CD4-positive, alpha-beta T cell (primary cell): ENCODE measurements around the gene SLAMF9. TPM values are rescaled to one million over a fixed set of nuclear protein-coding genes. Genes with fewer than 3 reads are reported as not detected.

Experiments used
- ATAC-seq: fragments of 200-7000 bp; cut with Tn5 transposase; one replicate; pipeline ENCODE4 v1.10.0; 2022; ENCODE audit warnings: mild to moderate bottlenecking; ENCODE audit not compliant: poor library complexity
- CTCF ChIA-PET: fragments of 350-600 bp; sonication (Branson Sonifier 250); formaldehyde crosslinking; loops from one replicate; lab custom pipeline; 2021; ENCODE audit warnings: antibody characterized with exemption, inconsistent platforms; lab: Charles Lee
- POLR2A ChIA-PET: fragments of 350-600 bp; sonication (Branson Sonifier 250); formaldehyde crosslinking; loops from one replicate; lab custom pipeline; 2021; ENCODE audit warnings: antibody characterized with exemption, inconsistent platforms; lab: Charles Lee
- DNase-seq, 14 experiments: peaks; one replicate each; pipeline ENCODE4 v3.0.0-alpha.2; 2013 to 2020; ENCODE audit warnings: mixed read lengths in 2 of 14
- H3K27ac ChIP-seq, 2 donors: one replicate each; pipeline versions ENCODE4 v1.5.1 to v1.7.0; 2013; ENCODE audit warnings: low read length in 2 of 2, low read depth in 1 of 2, mild to moderate bottlenecking in 1 of 2
- H3K27me3 ChIP-seq, 2 experiments: 1 replicate in 1 of 2; 2 replicates in 1 of 2; pipeline versions ENCODE4 v1.6.1 to v1.7.0; 2013; ENCODE audit warnings: low read length in 2 of 2, control low read depth in 1 of 2, mild to moderate bottlenecking in 1 of 2, moderate library complexity in 1 of 2; ENCODE audit not compliant: insufficient read depth in 2 of 2, control insufficient read depth in 1 of 2
- H3K36me3 ChIP-seq: one replicate; pipeline ENCODE4 v1.6.1; 2013; ENCODE audit warnings: low read length, control low read depth; ENCODE audit not compliant: insufficient read depth
- H3K4me1 ChIP-seq: one replicate; pipeline ENCODE4 v1.6.1; 2013; ENCODE audit warnings: low read length, control low read depth; ENCODE audit not compliant: insufficient read depth
- H3K4me3 ChIP-seq: one replicate; pipeline ENCODE4 v1.5.1; 2013; ENCODE audit warnings: mild to moderate bottlenecking, low read length, moderate library complexity
- H3K9me3 ChIP-seq, 2 experiments: 1 replicate in 1 of 2; 2 replicates in 1 of 2; pipeline versions ENCODE4 v1.6.1 to v1.7.0; 2013; ENCODE audit warnings: low read length in 2 of 2, mild to moderate bottlenecking in 2 of 2, control low read depth in 1 of 2, moderate library complexity in 1 of 2; ENCODE audit not compliant: control insufficient read depth in 1 of 2, insufficient read depth in 1 of 2
- H3K27ac Mint-ChIP-seq: one replicate; pipeline ENCODE4 v1.8.0; 2020; ENCODE audit warnings: mixed read lengths
- H3K27me3 Mint-ChIP-seq: one replicate; pipeline ENCODE4 v1.8.0; 2021; ENCODE audit warnings: mixed read lengths
- H3K36me3 Mint-ChIP-seq: one replicate; pipeline ENCODE4 v1.8.0; 2021; ENCODE audit warnings: low read depth, mixed read lengths
- H3K4me1 Mint-ChIP-seq: one replicate; pipeline ENCODE4 v1.8.0; 2021; ENCODE audit warnings: low read depth, mixed read lengths
- H3K4me3 Mint-ChIP-seq: one replicate; pipeline ENCODE4 v1.8.0; 2020; ENCODE audit warnings: mild to moderate bottlenecking, mixed read lengths
- H3K9me3 Mint-ChIP-seq: one replicate; pipeline ENCODE4 v1.8.0; 2020; ENCODE audit warnings: mixed read lengths
- CTCF ChIP-seq: fragments of 200-600 bp; IDR thresholded peaks from one replicate; pipeline ENCODE4 v1.8.0; 2022; ENCODE audit warnings: antibody characterized with exemption, mild to moderate bottlenecking
- intact Hi-C, 2 experiments: fragments of 100-400 bp; cut with DNase I in 1 of 2; cut with micrococcal nuclease in 1 of 2; formaldehyde crosslinking; loops; one replicate each; pipeline versions ENCODE4 v1.15.1 to v1.9.0; 2023 to 2025; cut with DNase I, micrococcal nuclease
- total RNA-seq, 174 experiments: library from RNA in 2 of 174; stranded (reverse) in 2 of 174; gene quantifications; one replicate each; pipeline ENCODE4 v1.2.3 and lab custom pipeline; 2021 to 2026

The SLAMF9 gene
- total RNA-seq, 2 experiments from 2014 or later, result not detected

- no peak overlapping the region for H3K27ac Mint-ChIP-seq
- H3K9me3 ChIP-seq, result no peaks in the 10 kb centered on the region
- H3K36me3 Mint-ChIP-seq, result no peaks in the 10 kb centered on the region
- H3K27me3 Mint-ChIP-seq, result peaks cover 23% of the 10 kb centered on the region
- H3K4me3 Mint-ChIP-seq, result no peak overlapping the region
- ATAC-seq, result no peak
- H3K27ac ChIP-seq, result no peak overlapping the region
- H3K4me1 Mint-ChIP-seq, result no peaks in the 10 kb centered on the region
- intact Hi-C loops, result no loop called here
- peaks cover 2 to 30% of the 10 kb centered on the region in 2 experiments for H3K27me3 ChIP-seq
- no peaks in the 10 kb centered on the region for H3K36me3 ChIP-seq
- CTCF ChIA-PET, result no interaction called here
- H3K4me1 ChIP-seq, result peaks cover 2% of the 10 kb centered on the region
- POLR2A ChIA-PET, result no interaction called here
- DNase-seq, result no peak
- TF ChIP-seq CTCF, result no peak
- H3K4me3 ChIP-seq, result no peak overlapping the region
- H3K9me3 Mint-ChIP-seq, result no peaks in the 10 kb centered on the region
Observed at GRCh38 chr1:159951016-159951415, 3.0 kb downstream of the SLAMF9 start.

GRCh38 chr1:159949981-159950381, 4.1 kb downstream of the SLAMF9 start:
- peaks cover 12% of the 10 kb centered on the region for H3K4me1 ChIP-seq
- H3K27ac ChIP-seq, result no peak overlapping the region
- Mint-ChIP-seq H3K27ac (no peak overlapping the region), H3K4me1 (peaks cover 6% of the 10 kb centered on the region), H3K4me3 (no peak overlapping the region), H3K27me3 (peaks cover 29% of the 10 kb centered on the region), H3K9me3 (no peaks in the 10 kb centered on the region), H3K36me3 (no peaks in the 10 kb centered on the region)
- no peak for TF ChIP-seq CTCF
- peaks cover 9 to 34% of the 10 kb centered on the region in 2 experiments for H3K27me3 ChIP-seq
- CTCF ChIA-PET, result interaction anchor here (1.0 kb wide), 1 partner anchor 14 kb away, joined by 3 read pairs; no protein-coding TSS in a partner anchor
- ATAC-seq (no peak), DNase-seq (no peak)
- H3K9me3 ChIP-seq, result no peaks in the 10 kb centered on the region
- H3K36me3 ChIP-seq, result no peaks in the 10 kb centered on the region
- intact Hi-C loops, result loop anchor here in 1 of 2 experiments (5.0 kb wide), 3 partner anchors 153 to 818 kb away; no protein-coding TSS in a partner anchor
- POLR2A ChIA-PET, result no interaction called here
- H3K4me3 ChIP-seq, result no peak overlapping the region

- ATAC-seq, result no peak
- intact Hi-C loops, result loop anchor here in 1 of 2 experiments (5.0 kb wide), 3 partner anchors 152 to 817 kb away; no protein-coding TSS in a partner anchor
Observed at GRCh38 chr1:159949123-159949522, 4.9 kb downstream of the SLAMF9 start.

More at GRCh38 chr1:159949123-159949522, 4.9 kb downstream of the SLAMF9 start:
- Histone ChIP-seq H3K4me3 (no peak overlapping the region), H3K27ac (no peak overlapping the region), H3K4me1 (peaks cover 15% of the 10 kb centered on the region), H3K36me3 (no peaks in the 10 kb centered on the region), H3K27me3 (peaks cover 18 to 39% of the 10 kb centered on the region in 2 experiments), H3K9me3 (no peaks in the 10 kb centered on the region)
- no peaks in the 10 kb centered on the region for H3K9me3 Mint-ChIP-seq
- ChIA-PET POLR2A (no interaction called here), CTCF (interaction anchor here (1.0 kb wide), 1 partner anchor 13 kb away, joined by 3 read pairs; no protein-coding TSS in a partner anchor)
- H3K4me3 Mint-ChIP-seq, result no peak overlapping the region
- peaks cover 31% of the 10 kb centered on the region for H3K27me3 Mint-ChIP-seq
- H3K27ac Mint-ChIP-seq, result no peak overlapping the region
- no peak for DNase-seq
- peaks cover 10% of the 10 kb centered on the region for H3K4me1 Mint-ChIP-seq
- TF ChIP-seq CTCF, result no peak
- no peaks in the 10 kb centered on the region for H3K36me3 Mint-ChIP-seq
